HK-2 (cell line): ENCODE data around the gene TSPEAR.

Experiments
- DNase-seq: peaks from one replicate; pipeline ENCODE4 v3.0.0-alpha.2; 2018; ENCODE audit not compliant: unreplicated experiment

The TSPEAR gene

DNA sequence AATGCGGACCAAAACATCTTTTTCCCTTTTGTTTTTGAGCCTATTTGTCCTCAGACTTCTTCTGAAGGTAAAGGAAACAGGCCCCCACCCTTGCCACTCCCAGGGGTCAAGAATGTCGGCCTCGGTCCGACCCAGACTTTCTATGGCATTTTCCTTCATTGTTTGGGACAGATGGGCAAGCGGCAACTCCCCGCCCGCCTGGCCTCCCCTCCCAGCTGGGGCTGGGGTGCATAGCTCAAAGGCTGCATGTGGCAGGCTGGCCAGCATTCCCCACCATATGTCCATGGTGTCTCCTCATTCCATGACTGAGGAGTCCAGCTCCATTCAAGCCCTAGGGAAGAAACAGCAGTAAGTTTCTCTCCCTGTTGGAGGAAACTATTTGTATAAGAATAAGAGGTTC lies 29.4 kb upstream of the TSPEAR start:
- no peak for DNase-seq

DNA sequence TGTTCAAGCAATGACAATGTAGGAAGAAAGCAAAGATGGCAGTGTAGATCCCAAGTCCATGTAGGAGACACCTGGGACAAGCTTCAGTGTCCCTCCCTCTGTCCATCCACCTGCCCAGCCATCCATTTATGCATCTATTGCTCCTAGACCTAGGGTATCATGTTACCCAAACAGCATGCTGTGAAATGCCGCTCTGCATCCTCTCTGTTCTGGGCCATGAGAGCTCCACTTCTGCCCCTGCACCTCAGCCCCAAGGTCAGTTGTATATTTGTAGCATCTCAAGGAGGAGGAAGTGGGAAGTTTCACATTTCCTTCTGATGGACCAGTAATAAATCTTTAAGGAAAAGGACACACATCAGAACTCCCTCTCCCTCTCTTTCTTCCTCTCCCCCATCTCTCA lies 27.9 kb upstream of the TSPEAR start:
- DNase-seq: no peak

DNA sequence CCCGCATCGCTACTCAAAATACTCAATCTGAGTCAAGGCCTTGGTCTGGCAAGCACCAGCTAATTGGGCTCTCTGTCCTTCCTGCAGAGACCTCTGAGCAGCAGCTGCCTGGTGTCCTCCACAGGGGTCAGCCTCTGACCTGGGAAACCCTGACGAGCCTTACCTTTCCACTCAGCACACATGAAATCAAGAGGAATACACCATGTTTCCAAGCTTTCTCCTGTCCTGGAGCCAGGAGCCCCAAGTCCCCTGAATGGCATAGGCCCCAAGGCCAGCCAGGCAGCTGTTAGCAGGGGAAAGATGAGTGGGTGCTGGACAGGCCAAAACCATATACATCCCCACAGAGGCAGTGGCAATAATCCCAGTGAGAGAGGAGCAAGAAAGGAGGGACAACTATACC lies 27.2 kb upstream of the TSPEAR start:
- DNase-seq: no peak

- DNase-seq: no peak
Measured at GRCh38 chr21:44737706-44738354, 26.5 kb upstream of the TSPEAR start.

DNA sequence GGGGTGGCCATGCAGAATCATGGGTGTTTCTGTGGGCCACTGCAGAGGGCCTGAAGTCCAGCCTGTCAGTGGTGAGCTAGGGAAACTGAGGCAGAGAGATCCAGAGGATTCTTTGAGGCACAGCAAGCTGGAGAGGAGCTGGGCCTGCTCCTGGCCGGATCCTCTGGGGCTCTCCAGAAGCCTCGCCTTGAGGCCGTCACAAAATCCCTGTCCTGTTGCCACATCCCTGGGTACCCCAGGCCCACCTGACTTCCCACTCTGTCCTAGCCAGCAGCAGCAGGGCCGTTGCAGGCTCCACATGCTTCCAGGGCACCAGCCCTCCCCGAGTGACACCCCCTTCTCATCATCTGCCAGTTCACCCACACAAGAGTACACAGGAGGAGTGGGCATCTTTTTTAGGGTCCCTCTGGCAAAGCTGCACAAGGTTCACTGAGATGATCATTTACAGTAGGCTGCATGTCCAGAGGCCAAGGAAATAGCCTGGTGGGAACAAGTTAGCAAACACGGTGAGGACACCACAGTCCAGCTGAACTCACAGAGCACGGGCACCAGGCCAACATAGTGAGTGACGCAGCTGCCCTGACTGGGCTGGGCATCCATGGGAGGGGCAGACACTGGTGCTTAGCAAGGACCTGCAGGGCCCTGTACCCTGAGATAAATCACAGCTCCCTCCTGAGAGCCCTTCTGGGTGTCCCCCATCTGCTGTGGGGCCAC lies 25.1 kb upstream of the TSPEAR start:
- DNase-seq: no peak

- no peak for DNase-seq
Measured at GRCh38 chr21:44735821-44736220, 24.4 kb upstream of the TSPEAR start.

GRCh38 chr21:44734841-44735240 lies 23.5 kb upstream of the TSPEAR start:
- no peak for DNase-seq

DNA sequence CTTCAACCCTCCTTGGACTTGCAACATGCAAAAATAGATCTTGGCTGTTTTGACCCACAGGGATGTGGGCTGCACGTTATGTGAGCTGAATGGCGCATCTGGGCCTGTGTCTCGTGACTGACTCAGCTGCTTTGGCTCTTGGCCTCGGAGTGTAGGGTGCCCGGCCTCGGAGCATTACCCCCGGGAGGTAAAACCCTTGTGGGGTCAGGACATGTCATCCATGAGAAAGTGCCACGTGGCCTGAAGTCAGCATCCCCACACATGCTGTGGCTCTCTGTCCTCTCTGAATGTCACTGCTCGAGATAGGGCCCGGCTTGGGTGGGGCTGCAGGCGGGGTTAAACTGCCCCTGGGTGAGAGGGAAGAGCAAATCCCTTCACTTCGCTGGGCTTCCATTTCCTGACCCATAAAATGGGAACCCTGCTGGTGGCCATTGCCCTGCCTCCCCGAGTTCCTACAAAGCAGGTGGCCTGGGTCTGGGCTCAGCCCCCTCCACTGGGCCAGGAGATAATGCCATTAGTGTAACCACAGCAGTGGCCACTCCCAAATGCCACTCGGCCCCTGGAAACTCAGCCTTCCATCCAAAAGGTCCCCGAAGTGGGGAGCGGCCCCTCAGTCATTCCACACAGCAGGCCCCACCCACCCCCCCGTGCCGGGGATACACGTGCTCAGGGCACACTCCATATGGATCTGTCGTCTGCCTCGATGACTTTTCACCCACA lies 22.8 kb upstream of the TSPEAR start:
- no peak for DNase-seq

- no peak for DNase-seq
Measured at GRCh38 chr21:44732956-44733355, 21.6 kb upstream of the TSPEAR start.

DNA sequence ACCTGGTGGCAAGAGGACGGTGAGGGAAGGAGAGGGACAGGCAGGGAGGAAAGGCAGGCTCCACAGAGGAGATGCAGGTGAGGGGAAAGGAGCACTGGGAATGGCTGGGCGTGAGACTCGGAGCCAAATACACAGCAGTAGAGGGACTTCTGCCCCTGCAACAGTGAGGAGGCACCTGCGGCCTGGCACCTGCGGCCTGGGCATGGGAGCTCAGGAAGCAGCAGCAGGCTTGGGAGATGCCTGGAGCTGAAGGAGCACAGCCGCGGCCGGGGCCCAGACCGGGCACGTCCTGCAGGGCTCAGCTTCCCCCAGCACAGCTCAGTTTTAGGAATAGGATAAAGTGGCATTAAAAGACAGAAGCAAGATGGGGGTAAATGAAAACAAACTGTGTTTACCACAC lies 20.9 kb upstream of the TSPEAR start:
- DNase-seq: no peak

- no peak for DNase-seq
Measured at GRCh38 chr21:44730951-44731579, 19.7 kb upstream of the TSPEAR start.

DNA sequence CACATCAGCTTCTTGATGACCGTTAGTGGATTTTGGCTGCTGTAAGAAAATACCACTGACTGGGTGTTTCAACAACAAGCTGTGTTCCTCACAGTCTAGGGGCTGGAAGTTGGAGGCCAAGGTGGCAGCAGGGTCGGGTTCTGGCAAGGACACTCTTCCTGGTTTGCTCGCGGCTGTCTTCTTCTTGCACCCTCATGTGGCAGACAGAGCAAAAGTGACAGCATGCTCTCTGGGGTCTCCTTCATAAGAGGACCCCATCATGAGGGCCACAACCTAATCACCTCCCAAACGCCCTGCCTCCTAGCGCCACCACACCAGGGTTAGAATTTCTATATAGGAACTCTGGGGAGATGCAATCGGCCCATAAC lies 18.6 kb upstream of the TSPEAR start:
- DNase-seq: no peak

GRCh38 chr21:44729336-44730027 lies 18.1 kb upstream of the TSPEAR start:
- no peak for DNase-seq

DNA sequence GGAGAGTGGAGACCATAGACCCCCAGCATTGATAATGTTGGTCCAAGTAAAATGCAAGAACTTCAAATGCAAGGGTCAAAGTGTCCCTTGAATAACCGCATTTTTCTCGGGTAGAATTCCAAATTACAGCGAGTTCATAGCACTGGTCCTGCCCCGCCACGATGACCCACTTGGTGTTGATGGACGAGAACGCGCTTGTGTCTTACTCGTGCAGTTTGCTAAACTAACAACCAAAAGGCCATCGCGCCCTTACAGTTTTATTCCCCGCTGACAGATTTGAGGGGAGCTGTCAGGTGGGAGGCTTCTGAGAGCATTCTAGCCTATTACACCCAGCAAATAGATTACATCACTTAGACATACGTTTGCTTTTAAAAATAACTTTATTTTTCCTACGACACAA lies 17.3 kb upstream of the TSPEAR start:
- no peak for DNase-seq

- DNase-seq: no peak
Measured at GRCh38 chr21:44727757-44728156, 16.4 kb upstream of the TSPEAR start.

GRCh38 chr21:44727321-44727720 lies 15.9 kb upstream of the TSPEAR start:
- no peak for DNase-seq

DNA sequence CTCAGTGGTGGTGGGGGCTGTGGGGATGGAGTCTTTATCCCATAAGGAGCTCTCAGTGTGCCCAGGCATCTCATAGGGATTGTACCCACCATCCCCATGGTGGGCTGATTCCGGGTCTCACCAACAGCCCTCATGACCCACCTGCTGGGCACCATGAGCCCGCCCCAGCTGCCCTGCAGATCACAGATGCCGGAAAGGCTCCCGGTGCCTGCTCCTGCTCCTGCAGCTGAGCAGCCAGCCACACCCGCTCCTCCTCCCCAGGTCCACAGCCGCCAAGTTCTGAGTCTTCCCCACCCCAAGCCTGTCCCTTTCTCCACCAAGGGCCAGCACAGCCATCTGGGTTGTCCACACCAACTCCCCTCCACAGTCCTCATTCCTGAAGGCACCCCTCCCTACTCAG lies 15.5 kb upstream of the TSPEAR start:
- no peak for DNase-seq

DNA sequence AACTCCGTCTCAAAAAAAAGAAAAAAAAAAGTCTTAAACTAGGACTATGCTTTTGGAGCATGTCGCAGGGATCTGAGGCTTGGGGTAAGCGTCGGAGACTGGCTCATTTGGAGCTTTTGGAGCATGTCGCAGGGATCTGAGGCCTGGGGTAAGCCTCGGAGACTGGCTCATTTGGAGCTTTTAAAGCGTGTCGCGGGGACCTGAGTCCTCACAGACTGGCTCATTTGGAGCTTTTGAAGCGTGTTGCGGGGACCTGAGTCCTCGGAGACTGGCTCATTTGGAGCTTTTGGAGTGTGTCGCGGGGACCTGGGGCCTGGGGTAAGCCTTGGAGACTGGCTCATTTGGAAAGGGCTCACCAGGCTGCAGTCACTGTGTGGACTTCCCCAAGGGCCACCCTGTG lies 13.6 kb upstream of the TSPEAR start:
- no peak for DNase-seq

DNA sequence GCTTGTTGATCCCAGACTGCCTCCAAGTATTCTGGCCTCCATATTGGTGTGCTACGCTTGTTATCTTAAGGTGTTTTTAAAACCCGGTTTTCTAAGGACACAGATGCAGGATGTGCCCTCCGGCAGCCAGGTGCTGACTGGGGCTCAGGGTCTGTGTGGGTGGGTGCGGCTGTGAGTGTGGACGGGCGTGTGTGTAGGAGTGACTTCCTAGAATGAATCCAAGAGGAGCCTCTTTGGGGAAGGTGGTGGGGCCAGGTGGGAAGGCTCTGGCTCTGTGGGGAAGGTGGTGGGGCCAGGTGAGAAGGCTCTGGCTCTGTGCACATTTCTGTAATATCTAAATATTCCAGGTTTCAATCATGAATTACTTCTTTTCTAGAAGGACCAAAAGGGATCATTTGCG lies 12.8 kb upstream of the TSPEAR start:
- DNase-seq: no peak

DNA sequence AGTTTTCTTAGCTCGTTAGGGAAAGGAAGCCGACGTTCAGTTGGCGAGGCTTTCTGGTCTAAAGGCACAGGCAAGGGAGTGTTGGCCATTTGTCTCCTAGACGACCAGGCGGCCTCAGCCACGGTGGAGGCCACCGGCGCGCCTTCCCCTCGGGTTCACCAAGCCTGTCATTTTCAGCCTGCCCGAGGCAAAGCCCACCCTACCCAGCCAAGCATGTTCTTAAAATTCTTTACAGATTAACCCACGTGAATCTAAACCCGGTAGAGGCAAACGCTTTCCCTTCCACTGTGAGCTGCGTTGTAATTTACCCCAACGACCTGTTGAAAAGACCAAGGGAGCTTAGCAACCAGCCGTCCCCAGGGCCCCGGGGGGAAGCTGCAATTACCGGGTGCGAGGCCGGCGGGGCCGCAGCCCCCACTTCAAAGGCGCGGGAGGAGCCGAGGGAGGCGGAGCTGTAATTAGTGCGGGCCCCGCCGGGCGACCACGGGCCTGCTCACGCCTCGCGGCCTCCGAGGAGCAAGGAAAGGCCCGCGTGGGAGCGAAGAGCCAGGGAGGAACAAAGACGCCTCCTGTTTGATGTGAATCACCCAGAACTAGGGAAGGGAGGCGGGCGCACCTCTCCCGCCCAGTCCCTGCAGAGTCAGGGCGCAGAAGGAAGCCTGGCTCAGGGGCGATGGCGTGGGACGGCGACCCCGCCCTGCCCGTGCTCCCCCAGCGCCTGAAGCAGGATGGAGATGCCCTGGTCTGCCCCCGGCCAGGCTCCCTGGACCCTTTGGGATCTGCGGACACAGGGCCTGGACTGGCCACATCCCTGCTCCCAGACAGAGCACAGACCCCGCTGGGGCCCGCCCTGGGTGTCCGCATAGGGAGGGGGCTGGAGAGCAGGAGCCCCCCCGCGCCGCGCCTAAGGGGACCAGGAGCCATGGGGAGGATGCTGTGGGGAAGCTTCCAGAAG lies 12.1 kb upstream of the TSPEAR start:
- no peak for DNase-seq

DNA sequence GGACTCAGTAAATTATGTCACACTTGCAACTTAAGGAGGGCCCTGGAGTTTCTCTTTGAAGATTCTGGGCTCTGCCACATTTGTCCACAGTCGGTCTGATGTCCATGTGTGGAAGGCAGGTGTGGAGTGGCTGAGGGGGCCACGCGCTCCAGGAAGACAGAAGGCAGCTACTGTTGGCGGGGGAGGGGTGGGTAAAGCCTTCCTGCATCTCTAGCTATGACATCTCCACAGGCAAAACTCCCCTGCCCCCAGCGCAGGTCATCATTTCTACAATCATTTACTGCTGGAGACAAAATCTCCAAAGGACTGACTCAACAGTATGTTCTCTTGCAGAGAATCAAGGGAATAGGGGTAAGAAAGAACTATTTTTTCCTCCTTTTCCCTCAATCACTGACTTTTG lies 11.4 kb upstream of the TSPEAR start:
- DNase-seq: no peak
